Osteoblast (primary cell): ENCODE data around the gene PCDH9. TPM values are rescaled to one million over a fixed set of nuclear protein-coding genes. Genes with fewer than 3 reads are reported as not detected.

ENCODE experiments used
- DNase-seq: peaks from one replicate; pipeline ENCODE4 v3.0.0; 2011; ENCODE audit warnings: low spot score, mixed read lengths; ENCODE audit not compliant: insufficient read length; ENCODE audit errors: missing footprints
- H2AFZ ChIP-seq: 2 replicates; pipeline ENCODE4 v1.6.0; 2011; ENCODE audit warnings: mild to moderate bottlenecking, low read length
- H3K27ac ChIP-seq: 2 replicates; pipeline ENCODE4 v1.5.1; 2011; ENCODE audit warnings: mild to moderate bottlenecking, low read depth, low read length, moderate library complexity
- H3K27me3 ChIP-seq: 2 replicates; pipeline ENCODE4 v1.6.0; 2012; ENCODE audit warnings: mild to moderate bottlenecking, control low read depth, inconsistent platforms, low read length, moderate library complexity; ENCODE audit not compliant: insufficient read depth
- H3K36me3 ChIP-seq: 2 replicates; pipeline ENCODE4 v1.5.1; 2011; ENCODE audit warnings: mild to moderate bottlenecking, low read length, control low read depth, moderate library complexity; ENCODE audit not compliant: insufficient read depth
- H3K4me1 ChIP-seq: 2 replicates; pipeline ENCODE4 v1.5.1; 2011; ENCODE audit warnings: mild to moderate bottlenecking, low read length, control low read depth, moderate library complexity; ENCODE audit not compliant: insufficient read depth
- H3K4me2 ChIP-seq: 2 replicates; pipeline ENCODE4 v1.6.0; 2011; ENCODE audit warnings: mild to moderate bottlenecking, low read length; ENCODE audit not compliant: insufficient read depth
- H3K4me3 ChIP-seq: fragments of 200-600 bp; sonication (generic); 3 replicates; pipeline ENCODE4 v1.5.1; 2012; ENCODE audit warnings: mild to moderate bottlenecking, low read length, inconsistent platforms; ENCODE audit not compliant: insufficient read depth
- H3K79me2 ChIP-seq: 2 replicates; pipeline ENCODE4 v1.6.0; 2012; ENCODE audit warnings: mild to moderate bottlenecking, low read length, control low read depth, inconsistent platforms; ENCODE audit not compliant: insufficient read depth
- H3K9me3 ChIP-seq: 2 replicates; pipeline ENCODE4 v1.5.1; 2011; ENCODE audit warnings: low read depth, low read length, control low read depth
- H4K20me1 ChIP-seq: 2 replicates; pipeline ENCODE4 v1.6.0; 2012; ENCODE audit warnings: mild to moderate bottlenecking, low read length, control low read depth; ENCODE audit not compliant: insufficient read depth
- total RNA-seq: library from RNA; depleted of rRNA; stranded (reverse); fragments of >200 nt; gene quantifications from 2 replicates; pipeline ENCODE4 v1.2.3, GENCODE V29; 2012
- TF ChIP-seq, protein P1 (sequence below): IDR thresholded peaks from 2 replicates; pipeline ENCODE4 v1.5.1; 2011; ENCODE audit warnings: mild to moderate bottlenecking, low read depth, low read length, moderate library complexity; ENCODE audit errors: extremely low read depth

PCDH9 gene
- total RNA-seq, 1 donor, result 1.1 TPM

DNA sequence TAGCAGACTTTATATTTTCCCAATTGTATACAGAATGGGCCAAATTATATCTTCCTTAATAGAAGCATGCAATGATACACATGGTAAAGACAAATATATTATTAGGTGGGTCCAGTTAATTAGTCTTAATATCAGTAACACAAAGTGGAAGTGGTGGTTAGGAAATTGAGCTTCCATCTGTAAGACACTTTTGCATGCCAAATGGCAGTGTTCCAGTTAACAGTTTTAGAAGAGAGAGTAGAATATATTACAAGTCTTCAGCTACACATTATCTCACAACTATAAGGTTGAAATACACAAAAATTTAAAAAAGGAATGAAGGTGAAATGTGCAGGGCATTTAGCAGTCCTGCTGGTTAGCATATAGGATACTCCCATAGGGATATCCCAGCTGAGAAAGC, 536.5 kb downstream of the PCDH9 start:
- Histone ChIP-seq H3K4me2 (no peak overlapping the region), H4K20me1 (no peaks in the 10 kb centered on the region), H3K4me1 (no peaks in the 10 kb centered on the region), H3K4me3 (no peak overlapping the region), H3K27me3 (no peaks in the 10 kb centered on the region), H3K36me3 (no peaks in the 10 kb centered on the region), H3K27ac (no peak overlapping the region), H2AFZ (no peak overlapping the region), H3K9me3 (no peaks in the 10 kb centered on the region), H3K79me2 (no peaks in the 10 kb centered on the region)
- TF ChIP-seq, protein P1, sequence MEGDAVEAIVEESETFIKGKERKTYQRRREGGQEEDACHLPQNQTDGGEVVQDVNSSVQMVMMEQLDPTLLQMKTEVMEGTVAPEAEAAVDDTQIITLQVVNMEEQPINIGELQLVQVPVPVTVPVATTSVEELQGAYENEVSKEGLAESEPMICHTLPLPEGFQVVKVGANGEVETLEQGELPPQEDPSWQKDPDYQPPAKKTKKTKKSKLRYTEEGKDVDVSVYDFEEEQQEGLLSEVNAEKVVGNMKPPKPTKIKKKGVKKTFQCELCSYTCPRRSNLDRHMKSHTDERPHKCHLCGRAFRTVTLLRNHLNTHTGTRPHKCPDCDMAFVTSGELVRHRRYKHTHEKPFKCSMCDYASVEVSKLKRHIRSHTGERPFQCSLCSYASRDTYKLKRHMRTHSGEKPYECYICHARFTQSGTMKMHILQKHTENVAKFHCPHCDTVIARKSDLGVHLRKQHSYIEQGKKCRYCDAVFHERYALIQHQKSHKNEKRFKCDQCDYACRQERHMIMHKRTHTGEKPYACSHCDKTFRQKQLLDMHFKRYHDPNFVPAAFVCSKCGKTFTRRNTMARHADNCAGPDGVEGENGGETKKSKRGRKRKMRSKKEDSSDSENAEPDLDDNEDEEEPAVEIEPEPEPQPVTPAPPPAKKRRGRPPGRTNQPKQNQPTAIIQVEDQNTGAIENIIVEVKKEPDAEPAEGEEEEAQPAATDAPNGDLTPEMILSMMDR, result no peak
- no peak for DNase-seq

DNA sequence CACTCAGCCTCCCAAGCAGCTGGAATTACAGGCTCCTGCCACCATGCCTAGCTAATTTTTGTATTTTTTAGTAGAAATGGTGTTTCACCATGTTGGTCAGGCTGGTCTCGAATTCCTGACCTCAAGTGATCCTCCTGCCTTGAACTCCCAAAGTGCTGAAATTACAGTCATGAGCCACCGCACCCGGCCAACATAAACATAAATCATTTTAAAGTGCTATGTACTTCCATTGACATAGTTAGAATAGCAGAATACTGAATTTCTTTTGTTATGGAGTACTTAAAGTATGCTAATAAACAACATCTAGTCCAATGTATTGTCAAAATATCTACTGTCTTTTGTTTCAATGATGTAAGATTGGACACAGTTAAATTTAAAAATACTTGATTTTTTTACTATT, 539.0 kb downstream of the PCDH9 start:
- H3K27me3 ChIP-seq, result no peaks in the 10 kb centered on the region
- H3K4me2 ChIP-seq, result no peak overlapping the region
- no peak overlapping the region for H3K4me3 ChIP-seq
- no peak for DNase-seq
- TF ChIP-seq, protein P1, result no peak
- no peaks in the 10 kb centered on the region for H3K4me1 ChIP-seq
- no peak overlapping the region for H2AFZ ChIP-seq
- H4K20me1 ChIP-seq, result no peaks in the 10 kb centered on the region
- H3K9me3 ChIP-seq, result no peaks in the 10 kb centered on the region
- H3K36me3 ChIP-seq, result no peaks in the 10 kb centered on the region
- no peaks in the 10 kb centered on the region for H3K79me2 ChIP-seq
- H3K27ac ChIP-seq, result no peak overlapping the region

DNA sequence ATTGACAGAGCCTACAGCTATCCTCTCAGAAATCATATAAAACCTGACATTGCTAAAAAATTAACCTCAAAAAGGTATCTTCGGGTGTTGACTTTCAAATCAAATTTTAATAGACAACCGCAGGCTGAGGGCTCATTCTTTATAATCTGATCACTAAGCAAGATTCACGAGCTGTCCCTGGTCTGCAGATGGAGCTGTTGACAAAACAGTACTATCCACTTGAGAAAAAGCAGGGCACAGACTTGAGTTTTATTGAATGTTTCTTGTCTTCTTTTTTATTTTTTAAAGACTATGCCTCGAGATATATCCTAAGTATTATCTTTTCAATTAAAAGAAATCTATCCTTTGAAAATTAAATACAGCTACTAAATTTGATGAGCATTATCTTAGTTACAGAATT, 540.5 kb downstream of the PCDH9 start:
- TF ChIP-seq, protein P1, result peak; percentile 32
- Histone ChIP-seq H3K27me3 (no peaks in the 10 kb centered on the region), H3K4me2 (peak overlapping the region; percentile 43), H2AFZ (peak overlapping the region; percentile 14), H3K27ac (no peak overlapping the region), H4K20me1 (no peaks in the 10 kb centered on the region), H3K4me3 (no peak overlapping the region), H3K36me3 (no peaks in the 10 kb centered on the region), H3K4me1 (no peaks in the 10 kb centered on the region), H3K79me2 (no peaks in the 10 kb centered on the region), H3K9me3 (peaks cover 2% of the 10 kb centered on the region)
- DNase-seq, result no peak

DNA sequence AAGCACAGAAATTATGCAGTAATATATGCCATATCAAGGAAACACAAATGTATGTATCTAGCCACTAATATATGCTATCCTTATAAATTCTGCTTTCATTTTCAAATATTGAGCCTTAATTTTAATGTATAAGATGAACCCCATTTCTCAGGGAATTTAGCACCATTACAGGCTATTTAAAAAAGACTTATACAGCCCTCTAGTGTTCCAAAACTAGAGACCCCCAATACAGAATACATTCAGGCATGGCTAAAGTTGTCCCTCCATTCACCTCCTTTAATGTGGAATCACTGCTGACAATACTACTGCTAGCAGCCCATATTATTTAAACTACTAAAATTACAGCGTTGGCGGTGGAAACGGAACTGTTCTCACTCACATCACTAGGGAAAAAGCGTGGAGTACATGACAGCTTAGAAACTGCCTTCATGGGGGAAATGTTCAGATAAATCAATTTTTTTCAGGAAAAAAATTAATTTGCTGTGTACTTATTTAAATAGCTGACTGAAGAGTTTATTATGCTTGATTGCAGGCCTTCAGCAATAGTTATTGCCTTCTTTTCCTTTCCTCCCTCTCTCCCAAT, 541.0 kb downstream of the PCDH9 start:
- H3K79me2 ChIP-seq, result no peaks in the 10 kb centered on the region
- H3K36me3 ChIP-seq, result no peaks in the 10 kb centered on the region
- H3K4me1 ChIP-seq, result no peaks in the 10 kb centered on the region
- TF ChIP-seq, protein P1, result peak; percentile 37
- no peak overlapping the region for H3K27ac ChIP-seq
- H3K9me3 ChIP-seq, result peaks cover 4% of the 10 kb centered on the region
- peak overlapping the region; percentile 43 for H3K4me2 ChIP-seq
- H3K4me3 ChIP-seq, result no peak overlapping the region
- no peaks in the 10 kb centered on the region for H3K27me3 ChIP-seq
- no peaks in the 10 kb centered on the region for H4K20me1 ChIP-seq
- DNase-seq, result no peak
- H2AFZ ChIP-seq, result peak overlapping the region; percentile 14
